Measurements from ENCODE around the gene WDR18.

WDR18 gene

GRCh38 chr19:1042689-1043511 lies 58.8 kb downstream of the WDR18 start:
- Mint-ChIP-seq H3K9me3 (no peaks in the 10 kb centered on the region), H3K4me1 (peaks cover 50% of the 10 kb centered on the region), H3K27ac (no peak overlapping the region), H3K4me3 (no peak overlapping the region), H3K27me3 (no peaks in the 10 kb centered on the region)
- DNase-seq (no peak), ATAC-seq (no peak)
